ENCODE results near the gene CEBPE.

Gene CEBPE

GRCh38 chr14:23118506-23119362 lies at the start of gene CEBPE:
Gene CEBPE (minus strand): TSS chr14:23119255. CDS start chr14:23119091, 164 bp downstream.
- no peak for TF ChIP-seq CTCF (IDR thresholded peaks at IDR 0.05; ENCODE audit: control extremely low read depth, extremely low read depth, low read depth, missing control alignments)
- CTCF ChIA-PET = interaction anchor here (0.8 to 8.8 kb wide), 13 partner anchors 8 to 262 kb away, joined by 3 to 164 read pairs (median 5); partner anchors contain the start of genes ACIN1, C14orf119 and SLC7A8
- POLR2A ChIA-PET = interaction anchor here (1.0 kb wide), 1 partner anchor 23 kb away, joined by 3 read pairs; the partner anchor contains the start of genes ACIN1 and C14orf119
- DNase-seq (ENCODE audit: extremely low spot score) = no peak

- no peak for DNase-seq (ENCODE audit: extremely low spot score)
- POLR2A ChIA-PET = interaction anchor here (0.6 kb wide), 1 partner anchor 86 kb away, joined by 6 read pairs; no protein-coding TSS in a partner anchor
- CTCF ChIA-PET = interaction anchor here (1.2 to 3.4 kb wide), 4 partner anchors 12 to 47 kb away, joined by 3 to 20 read pairs (median 5); no protein-coding TSS in a partner anchor
- no peak for TF ChIP-seq CTCF (IDR thresholded peaks at IDR 0.05; ENCODE audit: control extremely low read depth, extremely low read depth, low read depth, missing control alignments)
These were observed 49.2 kb upstream of the CEBPE start for GRCh38 chr14:23168246-23168645.

GRCh38 chr14:23167116-23167847 lies 48.2 kb upstream of the CEBPE start:
- ChIA-PET POLR2A (interaction anchor here (0.6 kb wide), 1 partner anchor 85 kb away, joined by 6 read pairs; no protein-coding TSS in a partner anchor), CTCF (interaction anchor here (1.3 to 1.7 kb wide), 2 partner anchors 20 to 46 kb away, joined by 3 to 7 read pairs; no protein-coding TSS in a partner anchor)

GRCh38 chr14:23164949-23165348 lies 45.9 kb upstream of the CEBPE start:
- ChIA-PET CTCF (no interaction called here), POLR2A (no interaction called here)
- TF ChIP-seq CTCF (IDR thresholded peaks at IDR 0.05; ENCODE audit: control extremely low read depth, extremely low read depth, low read depth, missing control alignments) = no peak
- no peak for DNase-seq (ENCODE audit: extremely low spot score)

More at GRCh38 chr14:23167116-23167847, 48.2 kb upstream of the CEBPE start:
- no peak for DNase-seq (ENCODE audit: extremely low spot score)
- TF ChIP-seq CTCF (IDR thresholded peaks at IDR 0.05; ENCODE audit: control extremely low read depth, extremely low read depth, low read depth, missing control alignments) = no peak

GRCh38 chr14:23164250-23164649 lies 45.2 kb upstream of the CEBPE start:
- TF ChIP-seq CTCF (IDR thresholded peaks at IDR 0.05; ENCODE audit: control extremely low read depth, extremely low read depth, low read depth, missing control alignments) = no peak
- POLR2A ChIA-PET = no interaction called here

GRCh38 chr14:23163830-23164229 lies 44.8 kb upstream of the CEBPE start:
- no peak for DNase-seq (ENCODE audit: extremely low spot score)
- no peak for TF ChIP-seq CTCF (IDR thresholded peaks at IDR 0.05; ENCODE audit: control extremely low read depth, extremely low read depth, low read depth, missing control alignments)
- ChIA-PET POLR2A (no interaction called here), CTCF (interaction anchor here (1.0 to 2.1 kb wide), 5 partner anchors 9 to 216 kb away, joined by 3 to 10 read pairs (median 3); no protein-coding TSS in a partner anchor)

More at GRCh38 chr14:23164250-23164649, 45.2 kb upstream of the CEBPE start:
- CTCF ChIA-PET = interaction anchor here (1.1 to 2.1 kb wide), 4 partner anchors 9 to 216 kb away, joined by 3 to 10 read pairs (median 4); no protein-coding TSS in a partner anchor
- no peak for DNase-seq (ENCODE audit: extremely low spot score)

Data from GM10248 (cell line).